Caco-2 (cell line): ENCODE data around the gene MTFP1. TPM values are rescaled to one million over a fixed set of nuclear protein-coding genes. Genes with fewer than 3 reads are reported as not detected.
A peak's percentile ranks its signal among the peaks of the same experiment; 100 is the strongest.

Experiments
- BruUV-seq: library from RNA; stranded (reverse); fragments of 400-500 nt; replicated peaks from 2 replicates; lab custom pipeline; 2021; lab: Mats Ljungman, UMichigan
- CTCF ChIA-PET: fragments of 300-600 bp; sonication (Branson Sonifier 250); formaldehyde crosslinking; loops from one replicate; lab custom pipeline; 2022; ENCODE audit warnings: antibody characterized with exemption; lab: Charles Lee
- POLR2A ChIA-PET: fragments of 300-600 bp; sonication (Branson Sonifier 250); formaldehyde crosslinking; loops from one replicate; lab custom pipeline; 2022; ENCODE audit warnings: antibody characterized with exemption; lab: Charles Lee
- DNase-seq, 2 experiments: peaks; one replicate each; pipeline versions ENCODE4 v3.0.0 to v3.0.0-alpha.2; 2020 to 2022
- H3K27me3 ChIP-seq: replicated peaks from 2 replicates; pipeline ENCODE4 v1.6.0; 2011; ENCODE audit warnings: low read length; ENCODE audit not compliant: control insufficient read depth, insufficient read depth
- H3K36me3 ChIP-seq: 2 replicates; pipeline ENCODE4 v1.5.1; 2011; ENCODE audit warnings: low read length; ENCODE audit not compliant: control insufficient read depth, insufficient read depth
- H3K4me1 ChIP-seq: fragments of 250-450 bp; sonication (Bioruptor Pico); 2 replicates; pipeline ENCODE4 v1.5.1; 2020; ENCODE audit warnings: mild to moderate bottlenecking
- H3K4me3 ChIP-seq: 2 replicates; pipeline ENCODE4 v1.5.1; 2011; ENCODE audit warnings: low read depth, mild to moderate bottlenecking, control low read depth, low read length
- H3K9me3 ChIP-seq: fragments of 250-450 bp; sonication (Bioruptor Pico); 2 replicates; pipeline ENCODE4 v1.5.1; 2020; ENCODE audit warnings: mild to moderate bottlenecking, moderate library complexity
- H3K27ac Mint-ChIP-seq: one replicate; pipeline ENCODE4 v1.8.0; 2022; ENCODE audit warnings: mixed read lengths; ENCODE audit not compliant: unreplicated experiment
- H3K27me3 Mint-ChIP-seq: one replicate; pipeline ENCODE4 v1.8.0; 2022; ENCODE audit warnings: mixed read lengths; ENCODE audit not compliant: insufficient read depth, unreplicated experiment
- H3K36me3 Mint-ChIP-seq: one replicate; pipeline ENCODE4 v1.8.0; 2022; ENCODE audit warnings: mild to moderate bottlenecking, mixed read lengths; ENCODE audit not compliant: insufficient read depth, unreplicated experiment
- H3K4me1 Mint-ChIP-seq: one replicate; pipeline ENCODE4 v1.8.0; 2022; ENCODE audit warnings: low read depth, mixed read lengths; ENCODE audit not compliant: unreplicated experiment
- H3K4me3 Mint-ChIP-seq: one replicate; pipeline ENCODE4 v1.8.0; 2022; ENCODE audit warnings: mild to moderate bottlenecking, moderate library complexity, mixed read lengths; ENCODE audit not compliant: unreplicated experiment
- H3K9me3 Mint-ChIP-seq: one replicate; pipeline ENCODE4 v1.8.0; 2022; ENCODE audit warnings: mixed read lengths; ENCODE audit not compliant: unreplicated experiment
- CTCF ChIP-seq, 2 experiments: fragments of 200-600 bp in 1 of 2; IDR thresholded peaks; 1 replicate in 1 of 2; 2 replicates in 1 of 2; pipeline versions ENCODE4 v1.5.1 to v1.8.0; 2011 to 2022; ENCODE audit warnings: antibody characterized with exemption in 1 of 2, control low read depth in 1 of 2, inconsistent platforms in 1 of 2, low read depth in 1 of 2, low read length in 1 of 2, mild to moderate bottlenecking in 1 of 2, moderate library complexity in 1 of 2; ENCODE audit not compliant: insufficient read depth in 1 of 2, severe bottlenecking in 1 of 2, unreplicated experiment in 1 of 2
- intact Hi-C: fragments of 100-400 bp; cut with micrococcal nuclease; formaldehyde crosslinking; loops from one replicate; pipeline ENCODE4 v1.10.0; 2022; ENCODE audit not compliant: unreplicated experiment
- total RNA-seq: library from RNA; stranded (reverse); gene quantifications from 2 replicates; pipeline ENCODE4 v1.2.3, GENCODE V29; 2022

MTFP1 gene
- total RNA-seq, 1 experiment from 2014 or later = 20.6 TPM

DNA sequence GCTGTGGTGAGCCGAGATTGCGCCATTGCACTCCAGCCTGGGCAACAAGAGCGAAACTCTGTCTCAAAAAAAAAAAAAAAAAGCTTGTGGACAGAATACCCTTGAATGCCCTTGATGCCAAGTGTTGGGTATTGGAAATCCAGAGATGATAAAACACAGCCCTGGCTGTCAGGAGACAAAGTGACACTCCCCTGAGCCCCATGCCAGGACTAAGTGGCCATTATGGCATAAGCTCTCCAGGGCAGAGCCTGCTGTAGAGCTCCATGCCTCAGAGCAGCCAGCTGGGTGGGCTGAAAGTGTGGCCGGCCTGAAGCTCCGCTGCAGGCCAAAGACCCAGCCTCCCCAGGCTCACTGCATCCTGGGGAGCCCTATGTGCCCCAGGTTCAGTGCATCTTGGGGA lies 43.2 kb upstream of the MTFP1 start:
- intact Hi-C loops = no loop called here
- Mint-ChIP-seq H3K9me3 (no peaks in the 10 kb centered on the region), H3K4me3 (no peak overlapping the region), H3K27me3 (no peaks in the 10 kb centered on the region), H3K36me3 (peaks cover 6% of the 10 kb centered on the region), H3K27ac (no peak overlapping the region), H3K4me1 (no peaks in the 10 kb centered on the region)
- Histone ChIP-seq H3K4me3 (no peak overlapping the region), H3K27me3 (no peaks in the 10 kb centered on the region), H3K36me3 (no peaks in the 10 kb centered on the region), H3K4me1 (0 out of 2 replicates have a peak, but pooled peaks cover 4% of the 10 kb centered on the region), H3K9me3 (no peaks in the 10 kb centered on the region)
- CTCF ChIA-PET = interaction anchor here (1.4 kb wide), 1 partner anchor 94 kb away, joined by 12 read pairs; no protein-coding TSS in a partner anchor
- BruUV-seq = no TSS peak
- DNase-seq = no peak
- POLR2A ChIA-PET = interaction anchor here (0.6 kb wide), 1 partner anchor 11 kb away, joined by 5 read pairs; no protein-coding TSS in a partner anchor
- no peak for TF ChIP-seq CTCF (IDR thresholded peaks at IDR 0.05; ENCODE audit: insufficient read depth in 1 of 2, low read depth in 1 of 2, low read length in 1 of 2, severe bottlenecking in 1 of 2, unreplicated experiment in 1 of 2)

DNA sequence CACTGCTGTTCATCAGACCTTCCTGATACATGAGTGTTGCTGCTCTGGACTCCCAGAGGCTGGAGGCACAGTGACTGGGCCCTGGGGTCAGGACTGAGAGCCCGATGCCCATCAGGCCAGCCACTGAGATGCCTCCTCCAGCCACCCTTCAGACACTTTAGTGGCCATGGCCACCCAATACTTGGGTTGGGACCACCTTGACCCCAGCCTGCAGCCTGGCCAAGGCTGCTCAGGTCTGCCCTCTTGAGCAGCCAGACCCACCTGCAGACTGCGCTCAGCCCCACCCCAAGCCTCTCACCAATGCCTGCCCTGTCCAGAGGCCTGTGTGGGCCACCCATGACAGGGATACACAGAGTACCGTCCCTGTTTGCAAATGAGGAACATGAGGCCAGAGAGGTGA lies 42.5 kb upstream of the MTFP1 start:
- no peaks in the 10 kb centered on the region for H3K27me3 Mint-ChIP-seq
- Histone ChIP-seq H3K9me3 (no peaks in the 10 kb centered on the region), H3K4me3 (no peak overlapping the region), H3K36me3 (no peaks in the 10 kb centered on the region), H3K4me1 (0 out of 2 replicates have a peak, but pooled peaks cover 4% of the 10 kb centered on the region), H3K27me3 (no peaks in the 10 kb centered on the region)
- no peak for DNase-seq
- peaks cover 6% of the 10 kb centered on the region for H3K36me3 Mint-ChIP-seq
- H3K9me3 Mint-ChIP-seq = no peaks in the 10 kb centered on the region
- no peak overlapping the region for H3K27ac Mint-ChIP-seq
- no peak overlapping the region for H3K4me3 Mint-ChIP-seq
- CTCF ChIA-PET = interaction anchor here (1.4 kb wide), 1 partner anchor 95 kb away, joined by 12 read pairs; no protein-coding TSS in a partner anchor
- POLR2A ChIA-PET = no interaction called here
- no peak for TF ChIP-seq CTCF (IDR thresholded peaks at IDR 0.05; ENCODE audit: insufficient read depth in 1 of 2, low read depth in 1 of 2, low read length in 1 of 2, severe bottlenecking in 1 of 2, unreplicated experiment in 1 of 2)
- H3K4me1 Mint-ChIP-seq = no peaks in the 10 kb centered on the region
- no TSS peak for BruUV-seq
- intact Hi-C loops = no loop called here

GRCh38 chr22:30385942-30386341 lies 39.6 kb upstream of the MTFP1 start:
- Histone ChIP-seq H3K36me3 (no peaks in the 10 kb centered on the region), H3K9me3 (no peaks in the 10 kb centered on the region), H3K4me1 (0 out of 2 replicates have a peak, but pooled peaks cover 4% of the 10 kb centered on the region), H3K27me3 (no peaks in the 10 kb centered on the region), H3K4me3 (no peak overlapping the region)
- no peak for DNase-seq
- BruUV-seq = TSS peak; percentile 55
- Mint-ChIP-seq H3K27me3 (no peaks in the 10 kb centered on the region), H3K4me3 (peak overlapping the region; percentile 67), H3K36me3 (no peaks in the 10 kb centered on the region), H3K27ac (no peak overlapping the region), H3K4me1 (no peaks in the 10 kb centered on the region), H3K9me3 (no peaks in the 10 kb centered on the region)
- POLR2A ChIA-PET = no interaction called here
- intact Hi-C loops = loop anchor here (2.0 to 5.0 kb wide), 3 partner anchors 59 to 279 kb away; partner anchors contain the start of gene TBC1D10A
- CTCF ChIA-PET = interaction anchor here (0.6 to 2.1 kb wide), 5 partner anchors 11 to 100 kb away, joined by 3 to 15 read pairs (median 3); partner anchors contain the start of genes CASTOR1 and SEC14L2
- TF ChIP-seq CTCF (IDR thresholded peaks at IDR 0.05; ENCODE audit: insufficient read depth in 1 of 2, low read depth in 1 of 2, low read length in 1 of 2, severe bottlenecking in 1 of 2, unreplicated experiment in 1 of 2) = no peak
